ENCODE data around the gene TPRG1.
A peak's percentile ranks its signal among the peaks of the same experiment; 100 is the strongest.

The TPRG1 gene, protein sequence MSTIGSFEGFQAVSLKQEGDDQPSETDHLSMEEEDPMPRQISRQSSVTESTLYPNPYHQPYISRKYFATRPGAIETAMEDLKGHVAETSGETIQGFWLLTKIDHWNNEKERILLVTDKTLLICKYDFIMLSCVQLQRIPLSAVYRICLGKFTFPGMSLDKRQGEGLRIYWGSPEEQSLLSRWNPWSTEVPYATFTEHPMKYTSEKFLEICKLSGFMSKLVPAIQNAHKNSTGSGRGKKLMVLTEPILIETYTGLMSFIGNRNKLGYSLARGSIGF

DNA sequence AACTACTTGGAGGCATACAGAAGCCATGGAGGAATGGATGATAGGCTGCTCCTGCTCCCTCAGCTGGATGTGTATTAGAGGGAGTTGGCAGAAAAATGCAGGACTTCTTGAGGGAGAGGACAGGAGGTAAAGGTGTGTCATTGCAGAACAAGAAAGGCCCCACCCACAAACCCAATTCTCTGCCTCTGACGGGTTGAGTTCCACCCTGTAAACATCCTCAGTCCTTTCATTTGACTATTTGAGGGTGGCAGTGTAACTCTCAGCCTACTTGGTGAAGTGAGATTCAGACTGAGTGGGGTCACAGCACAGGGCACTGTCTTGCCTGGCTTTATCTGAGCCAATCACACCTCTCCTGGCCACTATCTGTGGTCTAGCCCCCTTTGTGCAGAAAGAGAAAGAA lies at the start of gene TPRG1:
TSS of gene TPRG1 (plus strand) at position 265 of the 400 bp plus-strand sequence. CDS start 35,414 bp downstream, outside the sequence.
- no peak within 1 kb of the TSS for H3K4me3 Mint-ChIP-seq
- H3K27ac Mint-ChIP-seq: no peak within 1 kb of the TSS

DNA sequence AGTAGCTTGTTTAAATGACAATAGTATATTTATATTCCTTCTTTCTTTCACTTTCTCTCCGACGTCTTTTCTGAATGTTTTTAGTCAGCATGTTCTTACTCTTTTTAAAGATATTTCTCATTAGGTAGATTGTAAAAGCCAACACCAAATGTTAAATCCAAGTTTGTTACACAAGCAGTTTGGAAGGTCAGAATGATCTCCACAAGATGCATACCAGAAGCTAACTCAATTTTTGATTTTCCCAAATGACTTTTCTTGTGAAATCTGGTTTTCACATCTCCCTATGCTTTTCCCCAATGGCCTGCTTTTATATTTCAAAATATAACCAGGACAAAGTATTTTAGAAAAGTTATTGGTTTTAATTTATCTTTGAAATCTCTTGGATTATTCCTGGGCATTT lies 49.7 kb upstream of the TPRG1 start:
- H3K4me1 Mint-ChIP-seq: peaks cover 7% of the 10 kb centered on the region
- DNase-seq (no peak), ATAC-seq (no peak)
- H3K9me3 Mint-ChIP-seq: peaks cover 17% of the 10 kb centered on the region
- no peaks in the 10 kb centered on the region for H3K27me3 Mint-ChIP-seq
- peak overlapping the region; percentile 73 for H3K4me3 Mint-ChIP-seq
- H3K36me3 Mint-ChIP-seq (ENCODE audit: low read depth): peaks cover 8% of the 10 kb centered on the region
- peak overlapping the region; percentile 52 for H3K27ac Mint-ChIP-seq

More for the DNA sequence above, at the start of gene TPRG1:
- no peaks in the 10 kb centered on the region for H3K9me3 Mint-ChIP-seq
- ATAC-seq (no peak), DNase-seq (no peak)
- no peaks in the 10 kb centered on the region for H3K36me3 Mint-ChIP-seq (ENCODE audit: low read depth)
- H3K4me1 Mint-ChIP-seq: peaks cover 17% of the 10 kb centered on the region
- no peaks in the 10 kb centered on the region for H3K27me3 Mint-ChIP-seq

DNA sequence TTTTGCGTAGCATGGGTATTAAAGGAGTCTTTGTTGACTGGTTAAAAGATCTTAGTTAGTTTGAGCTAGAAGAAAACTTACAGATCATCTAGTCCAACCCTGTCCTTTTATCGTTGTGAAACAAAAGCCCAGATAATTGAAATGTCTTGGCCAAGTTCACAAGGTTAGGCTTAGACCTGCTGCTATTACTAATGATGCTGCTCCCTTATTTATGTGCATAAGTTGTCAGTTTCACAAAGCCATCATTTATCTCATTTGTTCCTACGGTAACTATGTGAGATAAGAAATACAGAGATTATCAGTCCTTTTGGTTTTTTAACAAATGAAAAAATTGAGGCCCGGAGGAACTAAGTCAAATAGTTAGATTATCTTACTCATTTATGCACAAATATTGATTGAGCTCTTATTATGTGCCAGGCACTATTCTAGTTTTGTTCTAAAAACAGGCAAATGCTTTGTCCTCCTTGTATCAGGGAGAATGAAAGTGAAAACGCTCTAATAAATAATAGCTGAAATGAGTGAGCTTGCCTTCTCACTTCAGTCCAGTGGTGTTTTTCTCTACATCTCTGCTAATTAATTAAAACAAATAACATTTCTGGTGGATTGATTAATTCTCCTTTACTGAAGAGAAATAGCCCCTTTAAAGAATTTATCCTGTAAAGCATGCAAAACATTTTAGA lies 49.1 kb upstream of the TPRG1 start:
- no peak for DNase-seq
- Mint-ChIP-seq H3K9me3 (peaks cover 15% of the 10 kb centered on the region), H3K27me3 (no peaks in the 10 kb centered on the region), H3K4me3 (peak overlapping the region; percentile 73), H3K4me1 (peaks cover 7% of the 10 kb centered on the region), H3K27ac (peak overlapping the region; percentile 52), H3K36me3 (ENCODE audit: low read depth) (peaks cover 8% of the 10 kb centered on the region)
- ATAC-seq: no peak

DNA sequence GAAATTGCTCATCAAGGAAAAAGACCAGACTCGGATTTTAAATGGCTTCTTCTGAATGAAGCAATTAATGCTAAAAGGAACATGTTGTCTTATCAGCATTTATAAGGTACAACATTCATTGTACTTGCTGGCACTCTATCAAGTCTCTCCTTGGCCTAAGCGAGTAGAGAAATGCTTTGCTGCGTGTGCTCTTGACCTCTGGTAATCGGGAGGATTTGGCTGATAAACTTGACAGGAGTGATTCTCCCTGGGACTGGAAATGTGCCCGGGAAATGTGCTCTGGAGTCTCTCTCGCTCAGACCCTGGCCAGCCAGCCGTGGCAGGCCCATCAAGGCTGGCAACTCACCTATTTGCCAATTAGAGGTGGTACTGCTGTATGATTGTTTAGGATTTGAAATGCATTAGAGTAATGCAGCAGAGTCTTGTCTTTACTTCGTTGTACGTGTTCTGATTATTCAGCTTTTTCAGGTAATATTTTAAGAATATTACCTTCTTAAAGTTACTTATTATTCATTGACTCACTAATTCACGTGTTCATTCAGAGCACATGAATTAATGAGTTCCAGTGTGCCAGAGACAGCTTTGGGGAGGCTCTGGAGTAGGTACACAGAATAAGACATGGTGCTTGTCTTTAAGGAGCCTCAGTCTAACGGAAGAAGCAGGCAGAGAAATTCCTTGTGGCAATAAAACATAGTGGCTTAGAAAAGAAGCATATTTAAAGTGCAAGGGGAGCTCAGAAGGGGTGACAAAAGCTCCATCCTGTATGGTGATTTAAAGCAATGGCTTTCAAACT lies 48.0 kb upstream of the TPRG1 start:
- Mint-ChIP-seq H3K36me3 (ENCODE audit: low read depth) (peaks cover 7% of the 10 kb centered on the region), H3K4me3 (no peak overlapping the region)

DNA sequence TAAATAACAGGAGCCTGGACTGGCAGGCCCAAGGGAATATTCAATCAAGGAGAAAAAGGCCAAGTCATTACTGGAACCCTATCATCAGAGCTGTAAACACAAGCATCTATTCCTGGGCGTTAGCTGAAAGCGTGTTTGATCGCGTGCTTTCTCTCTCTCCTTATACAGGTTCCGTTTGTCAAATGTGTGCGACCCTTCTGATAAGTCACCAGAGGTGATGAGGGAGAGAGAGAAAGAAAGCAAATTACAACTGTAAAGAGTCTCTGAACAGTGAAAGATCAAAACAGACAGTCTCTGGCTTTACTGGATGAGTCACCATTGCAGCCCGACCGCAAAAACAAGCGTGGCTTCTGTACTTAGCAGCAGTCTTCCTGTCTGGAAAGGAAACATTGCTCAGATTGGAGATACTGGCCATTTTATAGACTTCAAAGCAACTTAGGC lies 39.5 kb upstream of the TPRG1 start:
- DNase-seq (peak; percentile 68), ATAC-seq (peak; percentile 99)
- Mint-ChIP-seq H3K27ac (peak overlapping the region; percentile 79), H3K9me3 (peaks cover 6% of the 10 kb centered on the region), H3K4me3 (peak overlapping the region; percentile 51), H3K36me3 (ENCODE audit: low read depth) (peaks cover 12% of the 10 kb centered on the region), H3K27me3 (no peaks in the 10 kb centered on the region), H3K4me1 (peaks cover 24% of the 10 kb centered on the region)

More for the DNA sequence above, 48.0 kb upstream of the TPRG1 start:
- Mint-ChIP-seq H3K9me3 (peaks cover 10% of the 10 kb centered on the region), H3K27me3 (no peaks in the 10 kb centered on the region), H3K27ac (no peak overlapping the region), H3K4me1 (peaks cover 7% of the 10 kb centered on the region)
- DNase-seq: no peak
- ATAC-seq: no peak

DNA sequence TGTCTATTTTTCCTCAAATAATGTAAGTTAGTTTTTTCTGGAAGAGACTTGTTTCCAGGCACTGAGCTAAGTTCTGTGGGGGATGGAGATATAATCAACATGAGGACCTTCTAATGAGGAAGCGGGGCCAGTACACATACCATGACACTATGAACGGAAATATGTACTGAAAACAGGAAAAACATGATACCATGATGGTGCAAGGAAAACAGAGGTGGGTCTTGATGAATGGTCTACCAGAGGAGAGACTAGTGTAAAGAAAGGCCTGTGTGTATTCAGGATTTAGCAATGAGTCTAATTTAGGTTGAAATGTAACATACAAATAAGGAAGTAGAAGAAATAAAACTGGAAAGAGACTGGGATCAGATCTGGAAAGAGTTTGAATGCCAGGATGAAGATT lies 38.9 kb upstream of the TPRG1 start:
- H3K27ac Mint-ChIP-seq: peak overlapping the region; percentile 79
- ATAC-seq (no peak), DNase-seq (no peak)
- H3K36me3 Mint-ChIP-seq (ENCODE audit: low read depth): peaks cover 12% of the 10 kb centered on the region
- no peaks in the 10 kb centered on the region for H3K27me3 Mint-ChIP-seq
- H3K4me3 Mint-ChIP-seq: peak overlapping the region; percentile 10
- H3K4me1 Mint-ChIP-seq: peaks cover 25% of the 10 kb centered on the region
- H3K9me3 Mint-ChIP-seq: peaks cover 6% of the 10 kb centered on the region

DNA sequence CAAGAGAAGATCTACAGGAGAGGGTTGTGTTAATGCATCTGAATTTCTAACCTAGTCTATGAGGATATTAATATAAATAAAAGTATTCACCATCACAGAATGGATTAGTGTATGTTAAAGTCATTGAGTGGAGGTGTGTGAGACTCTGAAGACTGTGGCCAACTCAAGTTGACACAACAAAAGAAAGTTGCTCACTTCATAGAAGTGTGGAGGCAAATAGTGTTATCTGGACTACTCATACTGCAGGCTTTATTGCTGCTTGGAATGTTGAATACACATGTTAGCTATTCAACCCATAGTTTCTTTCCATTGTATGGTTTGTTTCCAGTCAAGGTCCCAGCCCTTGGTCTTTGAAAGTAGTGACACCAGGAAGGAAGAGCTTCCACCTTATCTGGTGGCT lies 38.0 kb upstream of the TPRG1 start:
- H3K36me3 Mint-ChIP-seq (ENCODE audit: low read depth): peaks cover 11% of the 10 kb centered on the region
- DNase-seq (no peak), ATAC-seq (no peak)
- H3K27ac Mint-ChIP-seq: peak overlapping the region; percentile 79
- H3K27me3 Mint-ChIP-seq: no peaks in the 10 kb centered on the region
- no peak overlapping the region for H3K4me3 Mint-ChIP-seq
- H3K4me1 Mint-ChIP-seq: peaks cover 28% of the 10 kb centered on the region
- H3K9me3 Mint-ChIP-seq: peaks cover 6% of the 10 kb centered on the region

DNA sequence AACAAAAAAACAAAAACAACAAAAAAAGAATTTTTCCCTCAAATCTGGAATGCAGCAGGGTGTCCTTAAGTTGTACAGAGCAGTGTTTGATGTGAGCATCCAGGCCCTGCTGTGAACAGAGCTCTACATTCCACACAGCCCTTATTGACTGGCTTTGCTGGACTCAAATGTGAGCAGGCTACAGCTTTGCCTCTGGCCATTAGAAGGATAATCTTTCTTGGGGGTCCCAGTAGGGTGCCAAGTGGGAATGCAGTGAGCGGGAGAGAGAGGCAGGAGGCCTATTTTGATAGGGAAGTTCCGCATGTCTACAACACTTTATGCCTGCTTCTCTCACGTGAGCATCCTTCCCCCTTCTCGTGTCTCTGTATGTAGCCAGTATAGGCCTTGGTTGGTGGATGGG lies 34.4 kb upstream of the TPRG1 start:
- peaks cover 9% of the 10 kb centered on the region for H3K36me3 Mint-ChIP-seq (ENCODE audit: low read depth)
- ATAC-seq (no peak), DNase-seq (no peak)
- H3K4me1 Mint-ChIP-seq: peaks cover 23% of the 10 kb centered on the region
- H3K27ac Mint-ChIP-seq: no peak overlapping the region
- no peak overlapping the region for H3K4me3 Mint-ChIP-seq
- H3K9me3 Mint-ChIP-seq: peaks cover 6% of the 10 kb centered on the region
- no peaks in the 10 kb centered on the region for H3K27me3 Mint-ChIP-seq

DNA sequence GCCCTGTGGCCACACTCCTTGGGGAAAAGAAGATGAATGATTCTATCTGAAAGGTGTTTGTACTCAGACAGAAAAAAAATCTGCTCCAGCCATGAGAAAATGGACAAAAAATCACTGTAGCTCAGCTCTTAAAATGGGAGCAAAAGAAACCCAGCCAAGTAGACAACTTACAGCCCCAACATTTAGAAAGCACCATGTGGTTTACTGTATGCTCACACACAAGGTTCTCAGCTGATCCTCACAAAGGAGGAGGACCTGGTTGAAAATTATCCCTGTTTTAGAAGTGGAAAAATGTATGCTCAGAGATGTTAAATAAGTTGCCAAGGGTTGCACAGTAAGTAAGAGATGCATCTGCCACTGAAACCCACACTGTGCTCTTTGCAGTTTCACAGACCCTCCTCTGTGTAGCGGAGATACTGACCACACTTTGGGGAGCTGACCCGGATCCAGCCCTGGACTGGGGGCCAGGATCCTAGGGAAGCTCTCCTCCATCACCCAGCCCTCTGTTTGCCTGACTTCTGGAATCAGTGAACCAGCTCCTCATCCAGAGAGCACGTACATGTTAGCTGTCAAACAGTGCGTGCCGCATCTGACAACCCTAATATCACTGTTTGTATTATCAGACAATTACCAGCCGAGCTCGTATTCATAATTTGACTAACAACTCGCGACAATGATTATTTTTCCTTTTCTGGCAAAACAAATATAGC lies 32.7 kb upstream of the TPRG1 start:
- no peak overlapping the region for H3K27ac Mint-ChIP-seq
- peaks cover 21% of the 10 kb centered on the region for H3K4me1 Mint-ChIP-seq
- no peak overlapping the region for H3K4me3 Mint-ChIP-seq
- no peaks in the 10 kb centered on the region for H3K27me3 Mint-ChIP-seq
- DNase-seq (no peak), ATAC-seq (no peak)
- H3K36me3 Mint-ChIP-seq (ENCODE audit: low read depth): no peaks in the 10 kb centered on the region
- H3K9me3 Mint-ChIP-seq: no peaks in the 10 kb centered on the region

DNA sequence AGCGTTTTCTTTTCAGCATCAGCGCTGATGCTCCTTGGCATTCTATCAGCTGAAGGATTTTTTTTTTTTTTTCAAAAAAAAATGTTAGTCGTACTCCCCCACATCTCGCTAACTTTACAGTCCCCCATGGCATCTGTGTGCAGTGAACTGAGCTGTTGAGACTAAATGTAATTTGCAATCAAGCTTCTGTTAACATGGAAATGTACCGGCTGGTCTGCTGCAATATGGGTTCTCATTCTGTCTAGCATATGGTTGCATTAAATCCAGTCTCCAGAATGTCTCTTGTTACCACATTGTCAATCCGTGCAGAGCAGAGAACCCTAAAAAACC lies 32.2 kb upstream of the TPRG1 start:
- no peak overlapping the region for H3K27ac Mint-ChIP-seq
- no peak overlapping the region for H3K4me3 Mint-ChIP-seq
- H3K36me3 Mint-ChIP-seq (ENCODE audit: low read depth): no peaks in the 10 kb centered on the region
- H3K9me3 Mint-ChIP-seq: no peaks in the 10 kb centered on the region
- H3K4me1 Mint-ChIP-seq: peaks cover 24% of the 10 kb centered on the region
- DNase-seq: no peak
- H3K27me3 Mint-ChIP-seq: no peaks in the 10 kb centered on the region
- no peak for ATAC-seq

DNA sequence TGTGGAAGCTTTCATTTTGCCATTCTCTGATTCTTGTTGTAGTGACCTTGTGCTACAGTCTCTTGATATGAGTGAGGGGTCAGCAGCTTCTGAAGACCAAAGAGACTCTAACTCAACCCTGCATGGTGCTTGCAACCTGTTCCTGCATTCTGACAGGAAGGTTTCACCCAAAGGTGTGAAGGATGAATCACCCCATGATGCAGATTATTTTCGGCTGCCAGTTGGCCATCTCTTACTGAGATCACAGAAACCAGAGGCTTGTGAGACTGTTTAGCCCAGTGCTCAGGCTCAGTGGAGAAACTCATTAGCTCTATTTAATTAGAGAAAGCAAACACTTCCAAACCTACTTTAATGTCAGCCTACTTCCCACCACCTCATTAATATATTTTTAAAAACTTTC lies 29.2 kb upstream of the TPRG1 start:
- H3K9me3 Mint-ChIP-seq: no peaks in the 10 kb centered on the region
- peaks cover 24% of the 10 kb centered on the region for H3K4me1 Mint-ChIP-seq
- DNase-seq (peak; percentile 8), ATAC-seq (peak; percentile 78)
- no peak overlapping the region for H3K4me3 Mint-ChIP-seq
- no peaks in the 10 kb centered on the region for H3K36me3 Mint-ChIP-seq (ENCODE audit: low read depth)
- no peak overlapping the region for H3K27ac Mint-ChIP-seq
- H3K27me3 Mint-ChIP-seq: no peaks in the 10 kb centered on the region

DNA sequence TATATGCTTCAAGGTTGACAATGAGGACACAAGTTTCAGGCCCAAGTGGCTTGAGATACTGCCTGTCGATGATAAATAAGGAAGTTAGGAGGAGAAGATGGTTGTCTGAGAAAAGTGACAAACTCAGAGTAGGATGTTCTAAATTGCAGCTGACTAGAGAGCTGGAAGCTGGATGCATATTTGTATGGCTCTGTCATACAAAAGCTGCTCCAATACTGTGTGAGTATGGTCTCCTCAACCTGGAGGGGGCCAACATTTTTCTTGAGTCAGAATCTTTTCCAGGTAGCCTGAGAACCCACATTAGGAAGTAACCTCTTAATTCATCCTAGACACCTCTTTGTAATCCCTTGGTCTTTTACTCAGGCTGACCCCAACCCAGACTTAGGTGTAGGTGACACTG lies 28.4 kb upstream of the TPRG1 start:
- Mint-ChIP-seq H3K4me1 (peaks cover 24% of the 10 kb centered on the region), H3K27me3 (no peaks in the 10 kb centered on the region), H3K4me3 (no peak overlapping the region), H3K36me3 (ENCODE audit: low read depth) (no peaks in the 10 kb centered on the region), H3K27ac (no peak overlapping the region), H3K9me3 (no peaks in the 10 kb centered on the region)
- ATAC-seq (no peak), DNase-seq (no peak)

DNA sequence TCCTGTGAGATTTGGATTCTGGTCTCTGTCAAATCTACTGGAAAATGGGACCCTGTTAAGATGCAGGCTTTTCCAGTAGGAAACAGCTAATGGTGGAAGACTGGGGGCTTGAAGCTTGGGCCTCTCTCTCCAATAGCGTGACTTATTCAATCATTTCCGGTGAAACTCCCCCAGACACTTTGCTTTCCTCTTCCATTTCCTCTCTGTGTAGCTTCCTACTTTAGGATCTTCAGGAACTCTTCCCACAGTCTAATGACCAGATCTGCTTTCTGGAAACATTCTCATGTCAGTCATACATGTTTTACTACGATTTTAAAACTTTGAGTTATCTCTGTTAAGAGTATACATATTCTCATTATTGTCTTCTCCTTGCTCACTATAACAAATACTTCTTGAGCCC lies 28.0 kb upstream of the TPRG1 start:
- Mint-ChIP-seq H3K4me3 (no peak overlapping the region), H3K27ac (no peak overlapping the region), H3K27me3 (no peaks in the 10 kb centered on the region), H3K36me3 (ENCODE audit: low read depth) (no peaks in the 10 kb centered on the region), H3K4me1 (peaks cover 24% of the 10 kb centered on the region), H3K9me3 (no peaks in the 10 kb centered on the region)
- no peak for DNase-seq
- ATAC-seq: no peak

DNA sequence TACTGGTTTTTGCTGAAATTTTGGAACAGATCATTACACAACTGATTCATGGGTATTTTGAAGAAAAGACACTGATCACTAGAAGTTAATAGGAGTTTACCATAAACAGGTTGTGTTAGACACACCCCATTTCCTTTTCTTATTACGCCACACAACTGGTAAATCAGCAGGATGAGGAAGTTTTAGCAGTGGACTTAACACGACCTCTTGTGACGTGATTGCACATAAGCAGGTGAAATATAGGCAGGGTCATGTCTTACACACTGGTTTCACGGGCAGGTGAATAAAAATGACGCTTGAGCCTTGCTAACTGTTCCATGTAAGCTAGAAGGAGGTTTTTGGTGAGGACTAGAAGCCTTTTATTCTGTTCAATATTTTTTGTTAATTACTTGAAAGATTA lies 27.1 kb upstream of the TPRG1 start:
- no peaks in the 10 kb centered on the region for H3K36me3 Mint-ChIP-seq (ENCODE audit: low read depth)
- no peak for DNase-seq
- no peak overlapping the region for H3K4me3 Mint-ChIP-seq
- H3K9me3 Mint-ChIP-seq: no peaks in the 10 kb centered on the region
- no peak overlapping the region for H3K27ac Mint-ChIP-seq
- H3K4me1 Mint-ChIP-seq: peaks cover 24% of the 10 kb centered on the region
- ATAC-seq: peak; percentile 52
- H3K27me3 Mint-ChIP-seq: no peaks in the 10 kb centered on the region

All from activated naive CD8-positive, alpha-beta T cell treated with anti-CD3 and anti-CD28 coated beads, Interleukin-2, amount 50 U/mL, for 24 hours (primary cell).